ENCODE data around the gene GPRIN3.
"Not testable (repeated sequence)": the region's sequence is repeated elsewhere in the genome, so short reads cannot be mapped to it uniquely, and the experiment has no call there.

Gene GPRIN3

DNA sequence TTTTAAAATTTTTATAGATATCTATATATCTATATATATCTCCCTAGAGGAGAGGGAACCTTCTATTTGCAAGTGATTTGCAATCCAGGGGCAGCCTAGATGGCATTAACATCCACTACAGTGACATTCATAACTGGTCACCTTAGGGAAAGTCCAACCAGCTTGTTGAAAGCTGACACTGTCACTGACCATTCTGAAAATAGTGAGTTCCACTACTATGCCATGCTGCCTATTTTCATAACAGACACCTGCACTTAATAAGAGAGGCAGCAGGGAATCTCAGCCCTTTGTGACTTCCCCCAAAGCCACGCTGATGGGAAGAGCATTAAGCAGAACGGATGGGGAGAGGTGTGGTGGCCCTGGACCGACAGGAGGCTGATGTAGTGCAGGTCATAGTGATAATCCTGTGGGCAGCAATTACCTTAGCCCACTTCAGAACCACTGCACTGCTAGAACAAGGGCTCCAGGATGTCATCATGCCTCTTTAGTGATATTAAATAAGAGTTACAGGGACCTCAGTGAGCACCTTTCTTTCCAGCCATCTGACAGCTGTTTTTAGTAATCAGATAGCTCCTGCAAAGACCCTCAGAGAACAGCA is 51.3 kb downstream of the GPRIN3 start:
- in situ Hi-C loops (cut with HindIII; ENCODE audit: low pct_unique_long_range_greater_than_20kb, low sequenced_read_pairs), result no loop called here

DNA sequence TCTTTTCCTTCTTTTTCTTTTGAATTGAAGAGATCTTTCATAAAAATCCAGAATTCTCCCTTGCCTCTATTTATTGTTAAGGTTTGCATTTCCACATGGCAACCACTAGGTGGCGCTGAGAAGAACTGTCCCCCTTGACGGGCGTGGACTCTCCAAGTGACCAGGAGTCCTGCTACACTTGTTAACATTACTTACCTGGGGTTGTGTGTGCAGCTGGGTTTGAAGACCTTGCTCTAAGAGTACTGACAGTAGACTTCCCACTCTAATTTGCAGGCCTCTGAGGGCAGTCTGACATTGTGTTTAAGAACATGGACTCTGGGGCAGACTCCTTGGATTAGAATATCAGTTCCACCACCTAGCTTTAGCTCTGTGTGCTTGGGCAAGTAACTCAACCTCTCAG is 52.8 kb downstream of the GPRIN3 start:
- peak; percentile 1 to 49 for DNase-seq (ENCODE audit: low read depth in 1 of 2, low spot score in 1 of 2)
- TF ChIP-seq JUND (IDR thresholded peaks at IDR 0.05; ENCODE audit: low read depth), result no peak
- in situ Hi-C loops (cut with HindIII; ENCODE audit: low pct_unique_long_range_greater_than_20kb, low sequenced_read_pairs), result no loop called here

More for the DNA sequence above, 51.3 kb downstream of the GPRIN3 start:
- no peak for DNase-seq (ENCODE audit: low read depth in 1 of 2, low spot score in 1 of 2)
- no peak for TF ChIP-seq JUND (IDR thresholded peaks at IDR 0.05; ENCODE audit: low read depth)

DNA sequence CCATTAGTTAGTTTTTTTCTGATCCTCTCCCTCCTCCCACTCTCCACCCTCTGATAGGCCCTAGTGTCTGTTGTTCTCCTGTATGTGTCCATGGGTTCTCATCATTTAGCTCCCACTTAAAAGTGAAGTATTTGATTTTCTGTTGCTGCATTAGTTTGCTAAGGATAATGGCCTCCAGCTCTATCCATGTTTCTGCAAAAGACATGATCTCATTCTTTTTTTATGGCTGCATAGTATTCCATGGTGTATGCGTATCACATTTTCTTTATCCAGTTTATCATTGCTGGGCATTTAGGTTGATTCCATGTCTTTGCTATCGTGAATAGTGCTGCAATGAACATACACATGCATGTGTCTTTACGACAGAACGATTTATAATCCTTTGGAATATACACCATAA is 53.3 kb downstream of the GPRIN3 start:
- in situ Hi-C loops (cut with HindIII; ENCODE audit: low pct_unique_long_range_greater_than_20kb, low sequenced_read_pairs); DNase-seq (ENCODE audit: low read depth in 1 of 2, low spot score in 1 of 2): not testable (repeated sequence)

DNA sequence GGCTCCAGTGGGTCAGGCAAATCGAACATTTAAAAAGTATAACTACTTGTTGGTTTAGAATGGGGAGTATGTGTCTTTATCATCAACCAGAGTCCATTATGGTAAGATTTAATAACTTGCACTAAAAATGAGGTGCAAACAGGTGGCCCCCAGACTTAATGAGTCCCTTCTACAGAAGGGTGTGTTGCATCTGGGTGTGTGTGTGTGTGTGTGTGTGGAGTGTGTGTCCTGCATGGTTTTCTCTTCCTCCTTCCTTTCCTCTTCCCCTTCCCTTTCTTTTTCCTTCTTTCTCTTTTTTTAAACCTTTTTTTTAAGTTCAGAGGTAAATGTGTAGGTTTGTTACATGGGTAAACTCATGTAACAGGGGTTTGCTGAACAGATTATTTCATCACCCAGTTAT is 53.7 kb downstream of the GPRIN3 start:
- no peak for DNase-seq (ENCODE audit: low read depth in 1 of 2, low spot score in 1 of 2)
- TF ChIP-seq JUND (IDR thresholded peaks at IDR 0.05; ENCODE audit: low read depth), result no peak
- in situ Hi-C loops (cut with HindIII; ENCODE audit: low pct_unique_long_range_greater_than_20kb, low sequenced_read_pairs), result no loop called here

DNA sequence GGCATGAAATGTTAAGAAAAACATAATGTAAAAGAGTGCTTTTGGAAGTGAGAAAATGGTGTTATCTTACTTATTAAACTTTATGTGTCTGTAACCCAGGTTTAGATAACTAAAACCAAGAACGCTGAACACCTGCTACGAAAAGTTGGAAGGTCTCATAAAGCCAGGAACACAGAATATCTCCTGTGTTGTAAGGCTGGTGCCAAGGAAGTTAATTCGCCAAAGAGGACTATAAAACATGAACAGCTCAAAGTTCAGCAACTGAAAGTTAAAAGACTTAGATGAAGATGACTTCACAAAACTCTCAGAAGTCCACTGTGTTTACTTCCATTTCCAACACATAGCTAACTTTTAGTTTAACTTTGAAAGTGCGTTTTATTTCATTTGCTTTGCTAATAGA is 54.3 kb downstream of the GPRIN3 start:
- in situ Hi-C loops (cut with HindIII; ENCODE audit: low pct_unique_long_range_greater_than_20kb, low sequenced_read_pairs), result no loop called here
- DNase-seq (ENCODE audit: low read depth in 1 of 2, low spot score in 1 of 2), result no peak
- no peak for TF ChIP-seq JUND (IDR thresholded peaks at IDR 0.05; ENCODE audit: low read depth)

DNA sequence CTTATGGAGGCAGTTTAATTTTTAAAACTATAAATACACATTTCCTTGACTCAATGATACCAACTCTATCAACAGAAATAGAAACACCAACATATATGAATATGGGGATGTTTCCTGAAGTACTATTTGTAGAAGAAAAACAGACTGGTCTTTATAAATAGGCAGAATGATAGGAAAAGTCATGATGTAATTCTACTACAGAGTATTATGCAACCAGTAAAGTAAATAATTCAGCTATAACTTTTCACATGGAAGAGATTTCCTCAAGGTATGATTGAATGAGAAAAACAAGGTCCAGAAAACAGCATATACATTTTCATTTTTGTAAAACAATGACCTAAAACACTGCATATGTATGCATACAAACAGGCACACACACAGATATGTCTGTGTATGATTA is 56.2 kb downstream of the GPRIN3 start:
- TF ChIP-seq JUND (IDR thresholded peaks at IDR 0.05; ENCODE audit: low read depth), result no peak
- DNase-seq (ENCODE audit: low read depth in 1 of 2, low spot score in 1 of 2), result no peak
- in situ Hi-C loops (cut with HindIII; ENCODE audit: low pct_unique_long_range_greater_than_20kb, low sequenced_read_pairs), result no loop called here

DNA sequence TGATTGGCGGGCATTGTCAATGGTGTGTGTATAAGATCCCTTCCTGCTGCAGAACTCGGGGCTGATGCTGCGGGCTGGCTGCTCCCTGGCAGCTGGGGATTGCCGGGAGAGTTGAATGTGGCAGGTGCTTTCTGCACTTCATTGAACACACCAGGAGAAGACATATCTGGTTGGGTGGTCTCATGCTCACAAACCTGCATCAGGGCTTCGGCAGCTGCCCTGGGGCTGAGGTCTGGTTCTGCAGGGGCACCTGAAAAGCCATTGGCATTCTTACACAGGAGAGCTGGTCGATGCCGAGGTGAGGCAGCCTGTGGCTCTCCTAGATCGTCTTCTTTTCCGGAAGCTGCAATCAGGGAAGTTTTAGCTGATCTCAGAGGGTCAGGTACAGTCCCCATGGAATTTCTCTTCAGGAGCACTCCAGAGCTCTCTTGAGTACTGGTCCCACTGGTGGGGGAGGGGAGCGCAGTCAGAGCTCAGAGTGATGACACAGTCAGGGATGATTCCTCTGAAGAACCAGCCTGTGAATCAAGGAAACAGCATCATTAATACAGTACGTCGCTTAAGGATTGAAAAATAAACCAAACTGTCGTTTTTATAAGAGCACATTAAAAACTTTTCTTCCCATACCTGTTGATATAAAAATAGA is 57.8 kb downstream of the GPRIN3 start:
- in situ Hi-C loops (cut with HindIII; ENCODE audit: low pct_unique_long_range_greater_than_20kb, low sequenced_read_pairs), result no loop called here
- DNase-seq (ENCODE audit: low read depth in 1 of 2, low spot score in 1 of 2), result no peak
- no peak for TF ChIP-seq JUND (IDR thresholded peaks at IDR 0.05; ENCODE audit: low read depth)

DNA sequence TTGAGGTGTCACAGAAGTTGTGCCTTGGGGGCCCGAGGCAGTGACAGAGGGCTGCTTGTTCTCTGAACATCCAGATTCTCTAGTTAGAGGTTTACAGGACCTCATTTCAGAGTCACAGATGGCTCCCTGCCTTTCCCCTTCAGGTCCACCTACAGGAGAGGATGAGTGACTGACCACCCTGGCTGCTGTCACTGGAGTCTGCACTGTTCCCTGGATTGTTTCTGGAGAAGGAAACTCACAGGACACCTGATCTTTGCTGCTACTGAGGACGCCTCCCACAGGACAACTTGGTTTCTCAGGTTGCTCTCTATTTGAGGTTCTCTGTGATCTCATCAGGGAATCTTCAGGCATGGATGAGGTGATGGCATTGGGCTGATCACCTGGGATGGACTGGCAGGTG is 58.3 kb downstream of the GPRIN3 start:
- in situ Hi-C loops (cut with HindIII; ENCODE audit: low pct_unique_long_range_greater_than_20kb, low sequenced_read_pairs), result no loop called here

DNA sequence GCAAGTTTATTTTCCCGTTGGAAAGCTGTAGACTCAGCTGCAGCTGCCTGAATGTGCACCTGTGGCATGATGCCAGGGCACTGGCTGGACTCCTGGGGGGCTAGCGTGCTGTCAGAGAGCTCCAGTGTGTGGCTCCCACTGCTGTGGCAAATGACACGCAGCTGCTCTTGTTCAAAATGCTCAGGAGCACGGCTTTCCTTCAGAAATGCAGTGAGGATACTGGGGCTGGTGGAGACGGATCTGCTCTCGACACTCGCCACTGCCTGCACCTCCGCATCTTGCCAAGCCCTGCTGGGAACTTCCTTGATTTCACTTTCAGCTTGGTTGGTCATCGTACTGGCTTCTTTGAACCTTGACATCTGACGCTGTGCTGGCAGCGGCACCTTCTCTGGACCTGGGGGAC is 58.7 kb downstream of the GPRIN3 start:
- peak; percentile 2 to 25 for DNase-seq (ENCODE audit: low read depth in 1 of 2, low spot score in 1 of 2)
- TF ChIP-seq JUND (IDR thresholded peaks at IDR 0.05; ENCODE audit: low read depth), result no peak
- in situ Hi-C loops (cut with HindIII; ENCODE audit: low pct_unique_long_range_greater_than_20kb, low sequenced_read_pairs), result no loop called here

More for the DNA sequence above, 58.3 kb downstream of the GPRIN3 start:
- DNase-seq (ENCODE audit: low read depth in 1 of 2, low spot score in 1 of 2), result peak in 1 of 2 experiments; percentile 34
- TF ChIP-seq JUND (IDR thresholded peaks at IDR 0.05; ENCODE audit: low read depth), result no peak

DNA sequence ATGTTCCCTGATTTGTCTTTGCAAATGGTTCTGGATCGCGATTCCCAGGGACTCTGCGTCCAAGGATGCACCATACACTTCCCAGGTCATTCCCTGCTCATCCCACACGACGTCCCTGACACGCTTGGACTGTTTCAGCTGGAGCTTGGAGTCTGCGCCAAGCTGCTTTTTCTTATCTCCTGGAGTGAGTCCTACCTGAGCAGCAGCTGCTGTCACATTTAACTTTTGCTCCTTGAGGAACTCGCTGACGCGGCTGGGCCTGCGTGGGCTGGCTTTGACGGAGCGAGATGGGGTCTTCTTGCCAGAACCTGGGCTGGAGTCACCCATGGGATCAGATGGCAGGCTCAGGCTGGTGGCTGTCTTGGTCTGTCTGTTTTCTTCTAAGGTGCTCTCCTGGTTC is 59.6 kb downstream of the GPRIN3 start:
- DNase-seq (ENCODE audit: low read depth in 1 of 2, low spot score in 1 of 2), result no peak
- in situ Hi-C loops (cut with HindIII; ENCODE audit: low pct_unique_long_range_greater_than_20kb, low sequenced_read_pairs), result no loop called here
- no peak for TF ChIP-seq JUND (IDR thresholded peaks at IDR 0.05; ENCODE audit: low read depth)

DNA sequence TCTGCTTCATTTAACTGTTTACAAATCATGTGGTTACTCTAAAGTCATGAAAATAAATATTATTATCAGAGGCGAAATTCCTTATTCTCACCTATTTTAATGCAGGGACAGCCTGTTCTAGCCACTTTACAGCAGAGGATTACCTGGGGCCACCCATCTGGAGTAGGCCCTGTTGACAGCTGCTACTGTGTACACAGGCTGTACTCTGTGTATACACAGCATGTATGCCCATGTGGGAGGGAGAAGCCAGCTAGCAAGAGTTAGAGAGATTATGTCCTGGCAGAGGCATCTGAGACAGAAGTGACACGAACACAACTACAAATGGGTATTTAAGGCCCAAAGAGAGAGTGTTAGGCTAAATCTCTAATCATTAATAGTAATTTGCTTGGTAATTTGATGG is 62.1 kb downstream of the GPRIN3 start:
- DNase-seq (ENCODE audit: low read depth in 1 of 2, low spot score in 1 of 2), result peak in 1 of 2 experiments; percentile 18
- no peak for TF ChIP-seq JUND (IDR thresholded peaks at IDR 0.05; ENCODE audit: low read depth)
- in situ Hi-C loops (cut with HindIII; ENCODE audit: low pct_unique_long_range_greater_than_20kb, low sequenced_read_pairs), result no loop called here

DNA sequence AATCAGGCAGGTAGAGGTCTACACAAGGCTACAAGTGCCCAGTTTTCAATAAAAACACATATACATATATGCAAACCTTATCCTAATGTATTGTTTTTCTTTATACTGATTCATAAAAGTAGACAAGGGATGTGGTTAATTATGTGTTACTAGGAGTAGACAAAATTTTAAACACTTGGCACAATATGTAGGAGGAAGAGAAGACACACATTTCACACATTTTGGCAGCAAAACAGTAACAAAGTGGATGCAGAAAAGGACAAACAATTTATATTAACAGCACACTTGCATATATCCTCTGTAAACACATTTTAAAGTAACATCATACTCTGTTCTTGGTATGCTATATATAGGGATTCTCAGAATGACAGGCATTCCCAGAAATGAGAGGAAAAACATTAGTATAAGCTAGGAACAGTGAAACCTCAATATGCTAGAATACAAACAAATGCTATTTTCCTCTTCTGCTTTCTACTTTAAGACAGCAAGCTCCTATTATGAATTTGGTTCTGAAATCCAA is 63.8 kb downstream of the GPRIN3 start:
- no peak for DNase-seq (ENCODE audit: low read depth in 1 of 2, low spot score in 1 of 2)
- no peak for TF ChIP-seq JUND (IDR thresholded peaks at IDR 0.05; ENCODE audit: low read depth)
- in situ Hi-C loops (cut with HindIII; ENCODE audit: low pct_unique_long_range_greater_than_20kb, low sequenced_read_pairs), result no loop called here

DNA sequence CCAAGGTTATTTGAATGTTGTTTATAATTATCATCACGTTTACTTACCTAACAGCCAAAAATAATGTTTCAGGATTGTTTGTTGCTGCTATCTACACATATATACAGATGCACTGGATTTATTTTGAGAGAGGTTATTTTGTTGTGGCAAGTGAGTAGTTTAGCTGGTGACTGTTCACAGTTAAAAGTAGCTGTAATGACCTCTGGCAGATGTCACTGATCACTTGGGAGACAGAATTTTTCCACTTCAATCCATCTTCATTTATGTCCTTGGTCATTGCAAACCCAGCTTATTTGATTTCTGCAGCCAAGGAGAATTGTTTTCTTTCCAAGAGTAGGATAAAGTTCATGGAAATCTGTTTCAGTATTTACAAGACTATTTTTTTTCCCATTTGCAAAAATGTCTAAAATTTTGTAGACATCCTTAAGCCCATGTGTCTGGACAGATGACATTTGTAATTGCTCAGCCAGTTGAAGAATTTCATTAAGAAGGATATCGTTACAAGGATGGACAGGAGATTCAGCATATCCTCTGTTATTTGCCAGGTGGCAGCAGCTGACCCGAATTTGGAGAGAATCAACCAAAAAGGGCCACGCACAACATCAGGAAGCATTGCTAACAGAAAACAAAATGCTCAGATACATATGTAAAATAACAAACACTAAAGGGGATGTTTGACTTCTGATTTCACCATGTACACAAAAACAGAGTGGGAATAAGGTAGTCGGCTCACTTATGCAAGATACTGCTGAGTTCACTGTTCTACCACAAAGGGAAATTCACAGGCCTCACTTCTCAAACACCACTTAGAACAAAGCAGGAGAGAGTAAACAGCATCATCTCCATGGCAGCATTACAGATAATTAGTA is 64.5 kb downstream of the GPRIN3 start:
- TF ChIP-seq JUND (IDR thresholded peaks at IDR 0.05; ENCODE audit: low read depth), result no peak
- DNase-seq (ENCODE audit: low read depth in 1 of 2, low spot score in 1 of 2), result no peak
- in situ Hi-C loops (cut with HindIII; ENCODE audit: low pct_unique_long_range_greater_than_20kb, low sequenced_read_pairs), result no loop called here

Measured in T47D (cell line).